DOHH2 (cell line): ENCODE measurements around the gene MYO7B.

ENCODE experiments used
- EZH2phosphoT487 ChIP-seq: fragments of 200-600 bp; sonication (generic); IDR thresholded peaks from 2 replicates; pipeline ENCODE4 v1.6.1; 2017; ENCODE audit warnings: borderline replicate concordance, mild to moderate bottlenecking, antibody characterized with exemption, low read length, moderate library complexity, mixed read lengths
- TF ChIP-seq, protein P1 (sequence below): fragments of 200-600 bp; sonication (generic); IDR thresholded peaks from one replicate; pipeline ENCODE4 v1.5.1; 2014; ENCODE audit warnings: antibody characterized with exemption, mild to moderate bottlenecking, low read depth, low read length; ENCODE audit not compliant: poor library complexity, severe bottlenecking

DNA sequence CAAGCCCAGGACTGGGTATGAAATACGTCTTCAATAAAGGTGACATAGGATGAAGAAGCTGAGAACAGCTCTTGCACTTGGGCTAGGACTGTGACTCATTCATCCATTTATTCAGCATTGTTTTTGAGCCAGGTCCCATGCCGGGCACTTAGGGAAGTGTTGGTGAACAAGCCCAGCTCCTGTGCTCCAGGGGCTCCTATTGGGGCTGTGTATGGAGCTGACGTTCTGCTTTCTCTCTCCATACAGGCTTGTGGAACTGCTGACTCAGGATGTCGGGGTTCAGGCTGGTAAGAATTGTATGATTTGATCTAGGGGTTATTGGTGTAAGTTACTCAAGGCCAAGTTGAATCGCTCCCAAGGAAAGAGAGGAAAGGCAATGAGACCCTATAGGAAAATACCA is 24.0 kb downstream of the MYO7B start:
- TF ChIP-seq, protein P1, sequence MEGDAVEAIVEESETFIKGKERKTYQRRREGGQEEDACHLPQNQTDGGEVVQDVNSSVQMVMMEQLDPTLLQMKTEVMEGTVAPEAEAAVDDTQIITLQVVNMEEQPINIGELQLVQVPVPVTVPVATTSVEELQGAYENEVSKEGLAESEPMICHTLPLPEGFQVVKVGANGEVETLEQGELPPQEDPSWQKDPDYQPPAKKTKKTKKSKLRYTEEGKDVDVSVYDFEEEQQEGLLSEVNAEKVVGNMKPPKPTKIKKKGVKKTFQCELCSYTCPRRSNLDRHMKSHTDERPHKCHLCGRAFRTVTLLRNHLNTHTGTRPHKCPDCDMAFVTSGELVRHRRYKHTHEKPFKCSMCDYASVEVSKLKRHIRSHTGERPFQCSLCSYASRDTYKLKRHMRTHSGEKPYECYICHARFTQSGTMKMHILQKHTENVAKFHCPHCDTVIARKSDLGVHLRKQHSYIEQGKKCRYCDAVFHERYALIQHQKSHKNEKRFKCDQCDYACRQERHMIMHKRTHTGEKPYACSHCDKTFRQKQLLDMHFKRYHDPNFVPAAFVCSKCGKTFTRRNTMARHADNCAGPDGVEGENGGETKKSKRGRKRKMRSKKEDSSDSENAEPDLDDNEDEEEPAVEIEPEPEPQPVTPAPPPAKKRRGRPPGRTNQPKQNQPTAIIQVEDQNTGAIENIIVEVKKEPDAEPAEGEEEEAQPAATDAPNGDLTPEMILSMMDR, result no peak
- TF ChIP-seq EZH2phosphoT487, result no peak
